BJ (cell line): ENCODE measurements around the gene HOXA10. TPM values are rescaled to one million over a fixed set of nuclear protein-coding genes. Genes with fewer than 3 reads are reported as not detected.

ENCODE experiments used
- CTCF ChIA-PET: fragments of 350-600 bp; formaldehyde crosslinking; extraction: SDS; loops from one replicate; lab custom pipeline; 2021; ENCODE audit warnings: antibody characterized with exemption, inconsistent platforms; lab: Yijun Ruan, JAX
- POLR2A ChIA-PET: fragments of 300-600 bp; sonication (Branson Sonifier 250); formaldehyde crosslinking; extraction: SDS; loops from one replicate; lab custom pipeline; 2021; ENCODE audit warnings: antibody characterized with exemption; lab: Charles Lee
- DNase-seq: peaks from one replicate; pipeline ENCODE4 v3.0.0-alpha.2; 2011; ENCODE audit warnings: low read depth
- H3K27me3 ChIP-seq: 2 replicates; pipeline ENCODE4 v1.6.0; 2011; ENCODE audit warnings: low read length; ENCODE audit not compliant: control insufficient read depth, insufficient read depth
- H3K36me3 ChIP-seq: 2 replicates; pipeline ENCODE4 v1.5.1; 2011; ENCODE audit warnings: low read length; ENCODE audit not compliant: control insufficient read depth, insufficient read depth
- H3K4me3 ChIP-seq: 2 replicates; pipeline ENCODE4 v1.5.1; 2011; ENCODE audit warnings: low read depth, mild to moderate bottlenecking, control low read depth, low read length
- polyA plus RNA-seq: library from polyadenylated mRNA; depleted of rRNA; stranded (reverse); fragments of >200 nt; gene quantifications from 2 replicates; pipeline ENCODE4 v1.2.3, GENCODE V29; 2011
- TF ChIP-seq, protein P1 (sequence below): IDR thresholded peaks from 2 replicates; pipeline ENCODE4 v1.5.1; 2011; ENCODE audit warnings: low read depth, mild to moderate bottlenecking, control low read depth, inconsistent platforms, low read length, moderate library complexity; ENCODE audit not compliant: insufficient read depth

The HOXA10 gene
- polyA plus RNA-seq, 1 experiment: 54.7 TPM

DNA sequence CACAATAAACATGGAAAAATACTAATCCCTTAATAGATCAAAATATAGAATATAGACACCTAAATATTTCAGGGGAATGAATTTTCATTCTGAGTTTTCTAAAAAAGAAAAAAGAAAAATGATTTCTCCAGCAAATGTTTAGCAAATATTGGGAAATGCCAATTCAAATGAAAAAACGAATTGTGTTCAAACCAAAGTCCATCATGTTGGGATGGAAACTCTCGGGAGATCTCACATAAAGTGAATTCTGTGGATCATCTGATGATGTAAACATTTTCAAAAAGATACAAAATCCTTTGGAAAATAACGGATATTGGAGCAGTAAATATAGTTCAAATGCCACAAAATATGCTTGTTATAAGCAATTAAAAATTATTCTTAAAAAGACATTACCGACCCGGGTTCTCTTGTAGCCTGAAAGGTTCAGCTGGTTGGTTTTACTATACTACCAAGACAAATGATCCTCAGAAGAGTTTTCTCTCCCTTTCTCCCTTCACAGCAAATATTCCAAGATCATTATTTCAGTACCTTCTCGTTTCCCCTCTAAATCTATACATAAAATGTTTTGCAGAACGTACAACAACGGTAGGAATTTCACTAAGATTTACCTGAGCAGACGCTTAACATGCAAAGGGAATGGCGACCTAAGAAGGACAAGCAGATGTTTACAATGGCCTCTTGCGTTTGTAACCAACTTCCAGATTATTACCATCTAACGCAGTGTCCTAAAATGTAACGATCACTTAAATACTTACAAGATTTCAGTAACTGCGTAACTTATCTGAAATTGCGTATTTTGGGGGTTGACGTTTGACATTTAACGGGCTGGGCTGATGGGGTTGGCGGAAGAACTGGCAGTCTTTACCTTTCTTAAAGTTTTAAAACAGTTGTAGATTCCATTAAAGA is 23.3 kb upstream of the HOXA10 start:
- no peak for DNase-seq
- ChIA-PET POLR2A (no interaction called here), CTCF (interaction anchor here (0.6 to 4.1 kb wide), 5 partner anchors 13 to 873 kb away, joined by 3 to 23 read pairs (median 3); partner anchors contain the start of gene HOXA11)
- peaks cover 2% of the 10 kb centered on the region; the same call in 1 of the 2 replicates for H3K36me3 ChIP-seq
- TF ChIP-seq, protein P1, sequence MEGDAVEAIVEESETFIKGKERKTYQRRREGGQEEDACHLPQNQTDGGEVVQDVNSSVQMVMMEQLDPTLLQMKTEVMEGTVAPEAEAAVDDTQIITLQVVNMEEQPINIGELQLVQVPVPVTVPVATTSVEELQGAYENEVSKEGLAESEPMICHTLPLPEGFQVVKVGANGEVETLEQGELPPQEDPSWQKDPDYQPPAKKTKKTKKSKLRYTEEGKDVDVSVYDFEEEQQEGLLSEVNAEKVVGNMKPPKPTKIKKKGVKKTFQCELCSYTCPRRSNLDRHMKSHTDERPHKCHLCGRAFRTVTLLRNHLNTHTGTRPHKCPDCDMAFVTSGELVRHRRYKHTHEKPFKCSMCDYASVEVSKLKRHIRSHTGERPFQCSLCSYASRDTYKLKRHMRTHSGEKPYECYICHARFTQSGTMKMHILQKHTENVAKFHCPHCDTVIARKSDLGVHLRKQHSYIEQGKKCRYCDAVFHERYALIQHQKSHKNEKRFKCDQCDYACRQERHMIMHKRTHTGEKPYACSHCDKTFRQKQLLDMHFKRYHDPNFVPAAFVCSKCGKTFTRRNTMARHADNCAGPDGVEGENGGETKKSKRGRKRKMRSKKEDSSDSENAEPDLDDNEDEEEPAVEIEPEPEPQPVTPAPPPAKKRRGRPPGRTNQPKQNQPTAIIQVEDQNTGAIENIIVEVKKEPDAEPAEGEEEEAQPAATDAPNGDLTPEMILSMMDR: no peak
- peak overlapping the region; percentile 55 for H3K4me3 ChIP-seq
- no peaks in the 10 kb centered on the region for H3K27me3 ChIP-seq

DNA sequence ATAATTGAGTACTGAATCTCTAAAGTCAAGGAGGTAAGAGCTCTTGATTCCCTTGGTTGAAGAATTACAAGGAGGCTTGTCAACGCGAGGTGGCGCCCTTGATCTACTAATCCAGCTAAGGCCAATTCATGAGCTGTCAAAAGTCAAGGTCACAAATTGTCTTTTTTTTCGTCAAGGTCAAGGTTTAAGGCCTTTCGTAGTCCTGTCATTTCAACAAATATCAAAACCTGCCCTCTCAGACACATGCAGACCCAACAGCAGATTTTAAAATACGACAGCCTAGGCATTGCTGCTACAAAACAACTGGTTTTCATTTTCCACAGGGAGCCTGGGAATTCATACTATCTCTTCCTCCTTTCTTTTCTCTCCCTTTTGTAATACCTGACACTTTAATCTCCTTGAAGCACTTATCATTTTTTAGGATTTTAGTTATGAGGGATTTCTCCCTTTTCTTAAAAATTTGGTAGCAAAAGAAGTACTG is 22.2 kb upstream of the HOXA10 start:
- H3K4me3 ChIP-seq: peak overlapping the region; percentile 55
- no peak for DNase-seq
- TF ChIP-seq, protein P1: peak; percentile 74
- peaks cover 2% of the 10 kb centered on the region for H3K36me3 ChIP-seq
- H3K27me3 ChIP-seq: no peaks in the 10 kb centered on the region
- ChIA-PET CTCF (interaction anchor here (0.7 to 2.8 kb wide), 31 partner anchors 10 to 1340 kb away, joined by 3 to 20 read pairs (median 5); partner anchors contain the start of genes HOXA10 and HOXA11), POLR2A (interaction anchor here (0.6 to 1.1 kb wide), 3 partner anchors 23 to 842 kb away, joined by 3 to 6 read pairs (median 4); no protein-coding TSS in a partner anchor)

DNA sequence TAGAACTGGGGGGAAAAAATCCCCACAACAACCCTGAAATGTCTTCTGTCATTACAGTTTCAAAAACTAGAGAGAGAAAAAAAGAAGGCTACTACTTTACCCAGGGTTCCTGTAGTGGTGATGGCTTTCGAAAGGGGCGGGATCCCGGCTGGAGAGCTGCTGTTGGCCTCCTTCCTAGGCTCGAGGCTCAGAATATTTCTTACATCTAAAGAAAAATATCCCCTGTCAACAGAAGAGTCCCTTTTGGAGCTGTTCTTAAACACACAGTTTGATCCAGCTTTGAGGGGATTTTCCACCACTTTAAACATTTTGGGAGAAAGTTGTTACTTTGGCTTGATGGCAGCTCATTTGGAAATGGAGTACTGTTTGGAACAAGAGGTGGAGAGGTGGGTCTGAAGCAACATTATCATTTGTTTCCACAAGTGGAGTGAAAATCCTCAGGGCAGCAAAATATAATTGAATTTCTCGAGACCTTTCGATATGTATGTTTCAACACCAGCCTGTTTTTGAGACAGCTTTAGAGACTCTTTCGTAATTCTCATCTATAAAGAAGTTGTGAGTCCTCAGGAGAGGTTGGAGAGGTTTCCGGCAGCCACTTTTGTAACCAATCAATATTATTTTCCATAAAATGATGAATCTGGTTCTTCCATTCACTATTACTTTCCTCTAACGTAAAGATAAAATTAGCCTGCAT is 20.7 kb upstream of the HOXA10 start:
- H3K27me3 ChIP-seq: no peaks in the 10 kb centered on the region
- H3K4me3 ChIP-seq: peak overlapping the region; percentile 55
- TF ChIP-seq, protein P1: no peak
- H3K36me3 ChIP-seq: peaks cover 2% of the 10 kb centered on the region
- ChIA-PET CTCF (interaction anchor here (0.7 to 2.8 kb wide), 19 partner anchors 8 to 880 kb away, joined by 3 to 20 read pairs (median 9); partner anchors contain the start of genes HOXA10 and HOXA11), POLR2A (interaction anchor here (0.6 to 0.7 kb wide), 3 partner anchors 10 to 34 kb away, joined by 3 to 4 read pairs (median 3); partner anchors contain the start of gene HOXA11)
- no peak for DNase-seq

- POLR2A ChIA-PET: interaction anchor here (0.6 to 0.7 kb wide), 2 partner anchors 9 to 17 kb away, joined by 3 to 4 read pairs; partner anchors contain the start of gene HOXA11
These were observed 19.9 kb upstream of the HOXA10 start for GRCh38 chr7:27194002-27194352.

More at GRCh38 chr7:27194002-27194352, 19.9 kb upstream of the HOXA10 start:
- no peak for DNase-seq
- TF ChIP-seq, protein P1: no peak
- CTCF ChIA-PET: interaction anchor here (0.7 to 2.8 kb wide), 6 partner anchors 11 to 876 kb away, joined by 3 to 20 read pairs (median 11); partner anchors contain the start of gene HOXA10
- Histone ChIP-seq H3K4me3 (peak overlapping the region; percentile 55), H3K27me3 (no peaks in the 10 kb centered on the region), H3K36me3 (peaks cover 2% of the 10 kb centered on the region)
